RWPE2 (cell line): ENCODE results near the gene SLC25A25.
A peak's percentile ranks its signal among the peaks of the same experiment; 100 is the strongest.

Experiments used
- ATAC-seq: fragments of 200-7000 bp; cut with Tn5 transposase; 3 replicates; pipeline ENCODE4 v1.9.1; 2021; ENCODE audit warnings: low read depth
- DNase-seq: peaks from one replicate; pipeline ENCODE4 v3.0.0-alpha.2; 2020; ENCODE audit warnings: low spot score
- H3K27ac ChIP-seq: fragments of 450-650 bp; 2 replicates; pipeline ENCODE4 v1.5.1; 2017; ENCODE audit warnings: mild to moderate bottlenecking; ENCODE audit not compliant: poor library complexity, severe bottlenecking
- H3K27me3 ChIP-seq: fragments of 250-450 bp; sonication (Bioruptor Pico); 2 replicates; pipeline ENCODE4 v1.5.1; 2021; ENCODE audit warnings: mild to moderate bottlenecking, moderate library complexity; ENCODE audit not compliant: insufficient read depth, poor library complexity, severe bottlenecking
- H3K36me3 ChIP-seq: fragments of 250-450 bp; sonication (Bioruptor Pico); 2 replicates; pipeline ENCODE4 v1.5.1; 2020; ENCODE audit warnings: low read depth, mild to moderate bottlenecking, moderate library complexity
- H3K4me1 ChIP-seq: fragments of 250-450 bp; sonication (Bioruptor Pico); 2 replicates; pipeline ENCODE4 v1.5.1; 2021; ENCODE audit warnings: mild to moderate bottlenecking, moderate library complexity; ENCODE audit not compliant: insufficient read depth, poor library complexity, severe bottlenecking
- H3K4me3 ChIP-seq: fragments of 250-450 bp; sonication (Bioruptor Pico); 2 replicates; pipeline ENCODE4 v1.5.1; 2021; ENCODE audit warnings: mild to moderate bottlenecking, moderate library complexity; ENCODE audit not compliant: severe bottlenecking
- H3K9me3 ChIP-seq: fragments of 250-450 bp; sonication (Bioruptor Pico); 2 replicates; pipeline ENCODE4 v1.5.1; 2021; ENCODE audit warnings: mild to moderate bottlenecking, moderate library complexity; ENCODE audit not compliant: severe bottlenecking
- TF ChIP-seq, protein P1 (sequence below): fragments of 450-650 bp; IDR thresholded peaks from one replicate; pipeline ENCODE4 v1.5.1; 2017; ENCODE audit warnings: mild to moderate bottlenecking, moderate library complexity; ENCODE audit not compliant: poor library complexity, severe bottlenecking

SLC25A25 gene

DNA sequence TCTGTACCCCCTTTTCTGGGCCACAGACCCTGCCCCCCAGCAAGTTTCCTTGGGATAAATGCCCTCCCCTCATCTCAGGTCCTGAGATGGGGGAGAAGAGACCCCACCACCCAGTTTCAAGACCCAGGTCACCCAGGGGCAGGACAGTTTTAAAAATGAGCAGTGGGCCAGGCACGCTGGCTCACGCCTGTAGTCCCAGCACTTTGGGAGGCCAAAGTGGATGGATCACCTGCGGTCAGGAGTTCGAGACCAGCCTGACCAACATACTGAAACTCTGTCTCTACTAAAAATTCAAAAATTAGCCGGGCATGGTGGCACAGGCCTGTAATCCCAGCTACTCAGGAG is 53.4 kb downstream of the SLC25A25 start:
- H3K27me3 ChIP-seq, result no peaks in the 10 kb centered on the region
- H3K9me3 ChIP-seq, result no peaks in the 10 kb centered on the region
- peaks cover 5% of the 10 kb centered on the region for H3K4me1 ChIP-seq
- peaks cover 15% of the 10 kb centered on the region for H3K36me3 ChIP-seq
- no peak overlapping the region for H3K4me3 ChIP-seq
- ATAC-seq (no peak), DNase-seq (no peak)
- H3K27ac ChIP-seq, result no peak overlapping the region
- TF ChIP-seq, protein P1, sequence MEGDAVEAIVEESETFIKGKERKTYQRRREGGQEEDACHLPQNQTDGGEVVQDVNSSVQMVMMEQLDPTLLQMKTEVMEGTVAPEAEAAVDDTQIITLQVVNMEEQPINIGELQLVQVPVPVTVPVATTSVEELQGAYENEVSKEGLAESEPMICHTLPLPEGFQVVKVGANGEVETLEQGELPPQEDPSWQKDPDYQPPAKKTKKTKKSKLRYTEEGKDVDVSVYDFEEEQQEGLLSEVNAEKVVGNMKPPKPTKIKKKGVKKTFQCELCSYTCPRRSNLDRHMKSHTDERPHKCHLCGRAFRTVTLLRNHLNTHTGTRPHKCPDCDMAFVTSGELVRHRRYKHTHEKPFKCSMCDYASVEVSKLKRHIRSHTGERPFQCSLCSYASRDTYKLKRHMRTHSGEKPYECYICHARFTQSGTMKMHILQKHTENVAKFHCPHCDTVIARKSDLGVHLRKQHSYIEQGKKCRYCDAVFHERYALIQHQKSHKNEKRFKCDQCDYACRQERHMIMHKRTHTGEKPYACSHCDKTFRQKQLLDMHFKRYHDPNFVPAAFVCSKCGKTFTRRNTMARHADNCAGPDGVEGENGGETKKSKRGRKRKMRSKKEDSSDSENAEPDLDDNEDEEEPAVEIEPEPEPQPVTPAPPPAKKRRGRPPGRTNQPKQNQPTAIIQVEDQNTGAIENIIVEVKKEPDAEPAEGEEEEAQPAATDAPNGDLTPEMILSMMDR, result no peak

DNA sequence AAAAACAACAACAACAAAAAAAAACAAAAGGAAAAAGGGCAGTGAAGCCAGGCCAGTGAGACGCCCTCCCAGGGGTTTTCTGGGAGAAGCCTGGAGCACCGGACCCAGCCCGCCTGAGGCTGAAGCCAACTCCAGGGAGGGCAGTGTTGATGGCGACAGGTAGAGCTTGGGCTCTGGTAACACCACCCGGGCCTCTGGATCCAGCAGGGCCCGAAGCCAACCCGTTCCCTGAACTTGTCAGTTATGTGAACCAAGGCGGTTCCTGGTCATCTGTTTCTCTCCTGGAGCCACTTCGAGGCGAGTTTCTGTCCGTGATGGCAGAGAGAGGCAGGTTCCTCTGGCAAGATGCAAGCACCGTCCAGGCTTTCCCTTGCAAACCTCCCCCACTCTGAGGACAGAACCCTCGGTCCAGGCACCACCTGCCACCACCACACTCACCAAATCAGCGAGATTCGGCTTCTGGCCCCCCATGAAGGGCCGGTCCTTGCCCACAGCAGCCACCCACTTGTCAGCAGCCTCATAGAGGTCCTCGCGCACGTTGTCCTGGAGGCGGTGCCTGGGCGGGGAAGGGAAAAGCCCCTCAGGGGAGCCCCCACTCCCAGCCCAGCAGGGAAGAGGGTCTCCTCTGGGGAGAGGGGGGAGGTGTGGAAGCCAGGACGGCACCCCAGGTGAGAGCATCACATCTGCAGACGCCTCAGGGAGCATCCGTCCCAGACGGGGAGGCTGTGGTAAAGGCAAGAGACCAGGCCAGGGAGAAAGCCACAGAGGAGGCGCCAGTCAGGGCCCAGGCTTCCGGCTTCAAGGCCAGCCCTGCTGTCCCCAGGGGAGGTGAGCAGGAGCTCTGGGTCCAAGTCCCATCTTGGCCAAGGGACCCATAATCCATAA is 54.1 kb downstream of the SLC25A25 start:
- peaks cover 6% of the 10 kb centered on the region for H3K4me1 ChIP-seq
- H3K36me3 ChIP-seq, result peaks cover 15% of the 10 kb centered on the region
- H3K9me3 ChIP-seq, result no peaks in the 10 kb centered on the region
- TF ChIP-seq, protein P1, result no peak
- DNase-seq (peak; percentile 65), ATAC-seq (no peak)
- H3K4me3 ChIP-seq, result no peak overlapping the region
- H3K27ac ChIP-seq, result no peak overlapping the region
- no peaks in the 10 kb centered on the region for H3K27me3 ChIP-seq

DNA sequence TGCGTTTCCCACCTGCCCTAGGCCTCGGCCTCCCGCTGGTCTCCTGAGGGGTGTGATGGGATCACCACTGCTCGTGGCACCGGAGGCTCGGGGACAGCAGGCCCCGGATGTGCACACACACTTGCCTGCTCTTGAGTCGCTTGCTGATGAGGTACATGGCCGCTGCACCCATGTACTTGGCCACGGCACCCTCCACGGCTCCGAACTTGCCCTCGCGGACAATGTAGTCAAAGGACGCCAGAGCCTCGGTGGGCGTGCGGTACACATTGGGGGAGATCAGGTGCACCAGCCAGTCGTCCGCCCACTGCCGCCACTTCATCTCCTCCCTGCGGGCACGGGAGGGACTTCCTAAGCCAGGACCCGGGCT is 54.8 kb downstream of the SLC25A25 start:
- peaks cover 6% of the 10 kb centered on the region for H3K4me1 ChIP-seq
- ATAC-seq, result no peak

DNA sequence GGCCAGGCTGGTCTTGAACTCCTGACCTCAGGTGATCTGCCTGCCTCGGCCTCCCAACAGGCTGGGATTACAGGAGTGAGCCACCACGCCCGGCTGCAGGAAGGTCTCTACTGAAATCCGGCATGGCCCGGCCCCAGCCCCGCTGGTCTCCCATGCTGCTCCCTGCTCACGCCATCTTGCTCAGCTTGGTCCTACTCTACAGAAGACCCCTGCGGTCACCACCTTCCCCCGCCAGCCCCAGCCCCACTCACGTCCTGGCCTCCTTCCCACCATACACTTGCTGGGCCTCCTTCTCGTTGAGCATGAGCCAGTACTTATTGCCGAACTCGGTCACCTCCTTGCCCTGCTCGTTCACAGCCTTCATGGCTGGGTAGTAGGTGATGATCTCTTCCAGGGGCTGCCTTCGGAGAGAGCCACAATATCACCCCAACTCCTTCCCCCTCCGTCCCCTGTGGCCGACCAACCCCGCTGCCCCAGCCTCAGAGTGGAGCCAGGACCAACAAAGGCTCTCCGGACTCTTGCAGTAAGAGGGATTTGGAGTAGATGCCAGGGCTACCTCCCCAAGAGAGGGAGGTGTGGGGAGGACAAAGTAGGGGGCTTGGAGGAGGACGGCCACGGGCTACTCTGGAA is 55.5 kb downstream of the SLC25A25 start:
- H3K9me3 ChIP-seq, result no peaks in the 10 kb centered on the region
- ATAC-seq (no peak), DNase-seq (peak; percentile 61)
- no peak overlapping the region for H3K4me3 ChIP-seq
- H3K36me3 ChIP-seq, result peaks cover 15% of the 10 kb centered on the region
- H3K4me1 ChIP-seq, result peaks cover 6% of the 10 kb centered on the region
- TF ChIP-seq, protein P1, result no peak
- H3K27me3 ChIP-seq, result no peaks in the 10 kb centered on the region
- H3K27ac ChIP-seq, result no peak overlapping the region

More for the DNA sequence above, 54.8 kb downstream of the SLC25A25 start:
- Histone ChIP-seq H3K36me3 (peaks cover 15% of the 10 kb centered on the region), H3K9me3 (no peaks in the 10 kb centered on the region), H3K27ac (no peak overlapping the region), H3K27me3 (no peaks in the 10 kb centered on the region), H3K4me3 (no peak overlapping the region)
- DNase-seq, result no peak
- TF ChIP-seq, protein P1, result no peak

DNA sequence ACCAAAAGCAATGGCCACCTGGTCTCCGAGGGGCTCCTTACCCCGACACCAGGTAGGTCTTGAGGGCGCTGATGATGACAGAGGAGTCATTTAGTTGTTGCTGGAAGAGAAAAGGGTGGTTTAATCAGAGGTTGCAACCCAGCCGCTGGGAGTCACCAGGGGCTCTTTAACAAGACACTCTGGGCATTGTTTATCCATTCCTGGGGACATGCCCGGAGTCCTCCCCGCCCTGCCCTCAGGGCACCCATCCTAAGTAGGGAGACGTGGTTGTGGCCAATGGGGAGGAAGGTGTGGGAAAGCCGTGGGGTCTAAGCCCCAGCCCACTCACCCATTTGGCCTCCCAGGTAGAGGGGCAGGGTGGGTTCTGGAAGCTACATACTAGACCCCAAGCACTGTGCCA is 56.4 kb downstream of the SLC25A25 start:
- H3K4me3 ChIP-seq, result no peak overlapping the region
- peak; percentile 24 for DNase-seq
- no peak overlapping the region for H3K27ac ChIP-seq
- H3K36me3 ChIP-seq, result peaks cover 15% of the 10 kb centered on the region
- ATAC-seq, result no peak
- peaks cover 6% of the 10 kb centered on the region for H3K4me1 ChIP-seq
- TF ChIP-seq, protein P1, result no peak
- H3K27me3 ChIP-seq, result no peaks in the 10 kb centered on the region
- no peaks in the 10 kb centered on the region for H3K9me3 ChIP-seq
